SK-N-SH (cell line): ENCODE data around the gene ANXA8. TPM values are rescaled to one million over a fixed set of nuclear protein-coding genes. Genes with fewer than 3 reads are reported as not detected.

Experiments
- CTCF ChIA-PET: fragments of 300-600, 350-600 bp; formaldehyde crosslinking; extraction: SDS; loops from one replicate; lab custom pipeline; 2021; lab: Yijun Ruan, JAX
- POLR2A ChIA-PET: fragments of 350-600 bp; sonication (Branson Sonifier 250); formaldehyde crosslinking; extraction: SDS; loops from one replicate; lab custom pipeline; 2020; ENCODE audit warnings: antibody characterized with exemption, inconsistent platforms; lab: Yijun Ruan, JAX
- DNase-seq: peaks from one replicate; pipeline ENCODE4 v3.0.0; 2012
- H2AFZ ChIP-seq: fragments of 200-600 bp; sonication (generic); 2 replicates; pipeline ENCODE4 v1.8.1; 2016; ENCODE audit warnings: antibody characterized with exemption, mild to moderate bottlenecking, low read depth
- H3F3A ChIP-seq: fragments of 200-600 bp; sonication (generic); replicated peaks from 2 replicates; pipeline ENCODE3; 2016; ENCODE audit warnings: antibody characterized with exemption, mild to moderate bottlenecking; ENCODE audit not compliant: insufficient read depth
- H3K27ac ChIP-seq, 2 experiments: fragments of 200-500 bp in 1 of 2; fragments of 200-600 bp in 1 of 2; sonication (Bioruptor generic) in 1 of 2; sonication (generic), shearing (Covaris generic) in 1 of 2; 2 replicates each; pipeline versions ENCODE4 v1.5.1 to v1.6.1; 2014 to 2016; ENCODE audit warnings: low read depth in 2 of 2, inconsistent platforms in 1 of 2, low read length in 1 of 2, mild to moderate bottlenecking in 1 of 2, mixed read lengths in 1 of 2
- H3K27me3 ChIP-seq: fragments of 200-600 bp; sonication (generic), shearing (Covaris generic); 2 replicates; pipeline ENCODE4 v1.6.1; 2016; ENCODE audit warnings: mixed run types; ENCODE audit not compliant: insufficient read depth
- H3K36me3 ChIP-seq, 2 experiments: fragments of 200-500 bp in 1 of 2; fragments of 200-600 bp in 1 of 2; sonication (Bioruptor generic) in 1 of 2; sonication (generic) in 1 of 2; replicated peaks in 1 of 2; 2 replicates each; pipeline versions ENCODE3 to v1.5.1; 2014 to 2016; ENCODE audit warnings: low read length in 1 of 2, mild to moderate bottlenecking in 1 of 2; ENCODE audit not compliant: insufficient read depth in 2 of 2, control insufficient read depth in 1 of 2
- H3K4me1 ChIP-seq, 2 experiments: fragments of 200-500 bp in 1 of 2; fragments of 200-600 bp in 1 of 2; sonication (Bioruptor generic) in 1 of 2; sonication (generic), shearing (Covaris generic) in 1 of 2; 2 replicates each; pipeline versions ENCODE4 v1.5.1 to v1.6.1; 2014 to 2016; ENCODE audit warnings: low read depth in 1 of 2, low read length in 1 of 2, mixed run types in 1 of 2; ENCODE audit not compliant: insufficient read depth in 2 of 2, control insufficient read depth in 1 of 2
- H3K4me2 ChIP-seq: fragments of 200-600 bp; sonication (generic), shearing (Covaris generic); 2 replicates; pipeline ENCODE4 v1.6.1; 2017; ENCODE audit warnings: mixed run types
- H3K4me3 ChIP-seq, 2 experiments: fragments of 200-500 bp in 1 of 2; fragments of 200-600 bp in 1 of 2; sonication (Bioruptor generic) in 1 of 2; sonication (generic), shearing (Covaris generic) in 1 of 2; 2 replicates each; pipeline versions ENCODE4 v1.5.1 to v1.8.1; 2014 to 2016; ENCODE audit warnings: low read depth in 2 of 2, inconsistent platforms in 1 of 2, low read length in 1 of 2, mild to moderate bottlenecking in 1 of 2, mixed read lengths in 1 of 2, moderate library complexity in 1 of 2
- H3K79me2 ChIP-seq: fragments of 200-600 bp; sonication (generic); 2 replicates; pipeline ENCODE4 v1.8.1; 2017; ENCODE audit warnings: mild to moderate bottlenecking; ENCODE audit not compliant: insufficient read depth
- H3K9ac ChIP-seq: fragments of 200-600 bp; sonication (generic); 2 replicates; pipeline ENCODE4 v1.6.1; 2017; ENCODE audit warnings: mixed run types
- H3K9me2 ChIP-seq: fragments of 200-600 bp; sonication (generic); 2 replicates; pipeline ENCODE4 v1.6.1; 2017; ENCODE audit warnings: mixed run types
- H3K9me3 ChIP-seq: fragments of 200-600 bp; sonication (generic); 2 replicates; pipeline ENCODE4 v1.6.1; 2017; ENCODE audit warnings: mixed run types, mild to moderate bottlenecking, moderate library complexity
- H4K20me1 ChIP-seq: fragments of 200-600 bp; sonication (generic); 2 replicates; pipeline ENCODE4 v1.6.1; 2017; ENCODE audit warnings: mild to moderate bottlenecking, mixed run types; ENCODE audit not compliant: insufficient read depth
- ELF1 ChIP-seq: IDR thresholded peaks from 2 replicates; pipeline ENCODE4 v1.4.0; 2012
- EZH2phosphoT487 ChIP-seq: fragments of 200-600 bp; sonication (generic); IDR thresholded peaks from 2 replicates; pipeline ENCODE4 v1.6.1; 2017; ENCODE audit warnings: low read depth, mixed run types, mild to moderate bottlenecking, antibody characterized with exemption, moderate library complexity, borderline replicate concordance
- FOSL2 ChIP-seq: IDR thresholded peaks from 2 replicates; pipeline ENCODE4 v1.4.0; 2012; ENCODE audit warnings: low read depth, mild to moderate bottlenecking, moderate library complexity, borderline replicate concordance
- FOXJ3 ChIP-seq: sonication (generic); formaldehyde crosslinking; IDR thresholded peaks from 2 replicates; pipeline ENCODE4 v1.5.1; 2020; ENCODE audit warnings: mild to moderate bottlenecking, missing genetic modification reagents
- JUND ChIP-seq: IDR thresholded peaks from 2 replicates; pipeline ENCODE4 v1.4.0; 2012
- MEF2A ChIP-seq: IDR thresholded peaks from 2 replicates; pipeline ENCODE4 v1.4.0; 2012; ENCODE audit warnings: low read depth, borderline replicate concordance
- NFIC ChIP-seq: IDR thresholded peaks from 2 replicates; pipeline ENCODE4 v1.4.0; 2012; ENCODE audit warnings: borderline replicate concordance
- RAD21 ChIP-seq: IDR thresholded peaks from 2 replicates; pipeline ENCODE4 v1.6.1; 2012; ENCODE audit warnings: mild to moderate bottlenecking, low read length
- SIN3A ChIP-seq: IDR thresholded peaks from 2 replicates; pipeline ENCODE4 v1.6.1; 2012; ENCODE audit warnings: low read depth, mild to moderate bottlenecking, low read length, moderate library complexity, borderline replicate concordance
- TAF1 ChIP-seq: IDR thresholded peaks from 2 replicates; pipeline ENCODE4 v1.6.1; 2012; ENCODE audit warnings: low read depth, mild to moderate bottlenecking, low read length, moderate library complexity, borderline replicate concordance
- TCF12 ChIP-seq: IDR thresholded peaks from 2 replicates; pipeline ENCODE4 v1.4.0; 2012
- WGBS: methylation state at CpG from one replicate; pipeline ENCODE4 v1.1.6; 2017; ENCODE audit warnings: low lambda C conversion rate; 5-methylcytosine and 5-hydroxymethylcytosine counted together
- polyA plus RNA-seq, 3 experiments: library from polyadenylated mRNA; depleted of rRNA; stranded (reverse); fragments of >200 nt; gene quantifications; 2 replicates each; pipeline ENCODE4 v1.2.3, GENCODE V29; 2012
- TF ChIP-seq, protein P1 (sequence below): IDR thresholded peaks from 2 replicates; pipeline ENCODE4 v1.4.0; 2012; ENCODE audit warnings: low read depth, borderline replicate concordance
- TF ChIP-seq, protein P2 (sequence below): fragments of 200-600 bp; sonication (generic); IDR thresholded peaks from 2 replicates; pipeline ENCODE4 v1.6.1; 2017; ENCODE audit warnings: antibody characterized with exemption, mild to moderate bottlenecking, moderate library complexity
- TF ChIP-seq, protein P3 (sequence below): IDR thresholded peaks from 2 replicates; pipeline ENCODE4 v1.4.0; 2012; ENCODE audit warnings: low read depth, borderline replicate concordance
- TF ChIP-seq, protein P4 (sequence below): fragments of 150-350 bp; IDR thresholded peaks from 2 replicates; pipeline ENCODE4 v1.6.1; 2017; ENCODE audit warnings: antibody characterized with exemption, low read length, low read depth, borderline replicate concordance

The ANXA8 gene
- polyA plus RNA-seq, 1 of the 3 experiments (the other 2 are of a cell fraction): 0.15 TPM

DNA sequence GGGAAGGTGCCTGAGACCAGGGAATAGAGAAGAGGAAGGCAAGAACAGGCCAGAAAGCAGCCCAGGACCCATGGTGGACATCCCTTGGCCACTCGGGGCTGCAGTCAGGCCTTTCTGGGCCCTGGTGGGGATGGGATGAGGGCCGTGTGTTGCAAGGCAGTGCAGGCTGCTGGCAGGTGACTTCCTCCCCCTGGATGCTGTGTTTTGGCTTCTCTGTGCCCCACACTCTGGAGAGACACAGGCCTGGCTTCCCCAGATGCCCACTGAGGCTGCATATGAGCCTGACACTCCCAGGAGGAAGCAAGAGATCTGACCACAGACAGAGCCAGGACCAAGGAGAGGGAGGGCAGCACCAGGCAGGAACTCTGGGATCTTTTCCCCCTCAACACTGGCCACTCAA is 39.9 kb downstream of the ANXA8 start:
- no peak overlapping the region for H3K9ac ChIP-seq
- no peak overlapping the region for H3K4me3 ChIP-seq
- POLR2A ChIA-PET: no interaction called here
- no peaks in the 10 kb centered on the region for H3F3A ChIP-seq
- H3K27me3 ChIP-seq: no peaks in the 10 kb centered on the region
- no peaks in the 10 kb centered on the region for H3K9me2 ChIP-seq
- H3K79me2 ChIP-seq: no peaks in the 10 kb centered on the region
- H3K9me3 ChIP-seq: 0 out of 2 replicates have a peak, but pooled peaks cover 4% of the 10 kb centered on the region
- WGBS: 0% methylated on average over 1 of the region's 2 CpGs
- H2AFZ ChIP-seq: no peak overlapping the region
- H3K36me3 ChIP-seq: no peaks in the 10 kb centered on the region
- no peaks in the 10 kb centered on the region; a peak in 1 of 4 replicates for H3K4me1 ChIP-seq
- no peaks in the 10 kb centered on the region for H4K20me1 ChIP-seq
- DNase-seq: no peak
- H3K4me2 ChIP-seq: no peak overlapping the region
- no peak overlapping the region for H3K27ac ChIP-seq
- TF ChIP-seq TAF1: no peak
- TF ChIP-seq TCF12: no peak
- no peak for TF ChIP-seq RAD21
- TF ChIP-seq, protein P1, sequence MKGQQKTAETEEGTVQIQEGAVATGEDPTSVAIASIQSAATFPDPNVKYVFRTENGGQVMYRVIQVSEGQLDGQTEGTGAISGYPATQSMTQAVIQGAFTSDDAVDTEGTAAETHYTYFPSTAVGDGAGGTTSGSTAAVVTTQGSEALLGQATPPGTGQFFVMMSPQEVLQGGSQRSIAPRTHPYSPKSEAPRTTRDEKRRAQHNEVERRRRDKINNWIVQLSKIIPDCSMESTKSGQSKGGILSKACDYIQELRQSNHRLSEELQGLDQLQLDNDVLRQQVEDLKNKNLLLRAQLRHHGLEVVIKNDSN: no peak
- TF ChIP-seq, protein P2, sequence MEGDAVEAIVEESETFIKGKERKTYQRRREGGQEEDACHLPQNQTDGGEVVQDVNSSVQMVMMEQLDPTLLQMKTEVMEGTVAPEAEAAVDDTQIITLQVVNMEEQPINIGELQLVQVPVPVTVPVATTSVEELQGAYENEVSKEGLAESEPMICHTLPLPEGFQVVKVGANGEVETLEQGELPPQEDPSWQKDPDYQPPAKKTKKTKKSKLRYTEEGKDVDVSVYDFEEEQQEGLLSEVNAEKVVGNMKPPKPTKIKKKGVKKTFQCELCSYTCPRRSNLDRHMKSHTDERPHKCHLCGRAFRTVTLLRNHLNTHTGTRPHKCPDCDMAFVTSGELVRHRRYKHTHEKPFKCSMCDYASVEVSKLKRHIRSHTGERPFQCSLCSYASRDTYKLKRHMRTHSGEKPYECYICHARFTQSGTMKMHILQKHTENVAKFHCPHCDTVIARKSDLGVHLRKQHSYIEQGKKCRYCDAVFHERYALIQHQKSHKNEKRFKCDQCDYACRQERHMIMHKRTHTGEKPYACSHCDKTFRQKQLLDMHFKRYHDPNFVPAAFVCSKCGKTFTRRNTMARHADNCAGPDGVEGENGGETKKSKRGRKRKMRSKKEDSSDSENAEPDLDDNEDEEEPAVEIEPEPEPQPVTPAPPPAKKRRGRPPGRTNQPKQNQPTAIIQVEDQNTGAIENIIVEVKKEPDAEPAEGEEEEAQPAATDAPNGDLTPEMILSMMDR: no peak
- TF ChIP-seq MEF2A: no peak
- TF ChIP-seq SIN3A: no peak
- TF ChIP-seq FOSL2: no peak
- no peak for TF ChIP-seq EZH2phosphoT487
- CTCF ChIA-PET: no interaction called here

DNA sequence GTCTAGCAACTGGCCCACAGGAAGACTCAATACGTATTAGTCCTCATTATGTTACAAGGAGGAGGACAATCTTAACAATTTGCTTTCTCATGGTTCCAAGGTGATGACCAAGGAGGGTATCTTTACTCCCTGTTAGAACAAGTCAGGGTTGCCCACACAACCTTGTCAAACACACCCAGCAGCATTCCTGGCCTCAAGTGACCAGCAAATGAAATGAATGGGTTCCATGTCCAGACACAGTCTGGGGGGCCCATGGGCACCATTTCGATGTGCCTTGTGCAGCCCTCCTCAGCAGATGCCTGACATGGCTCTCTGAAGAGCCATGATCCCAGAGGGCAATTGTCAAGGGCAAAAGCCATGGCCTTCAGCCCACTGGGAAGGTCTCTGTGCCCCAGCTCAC is 40.8 kb downstream of the ANXA8 start:
- no peaks in the 10 kb centered on the region for H4K20me1 ChIP-seq
- no peak for DNase-seq
- TF ChIP-seq NFIC (no peak), FOXJ3 (no peak), JUND (no peak), ELF1 (no peak)
- TF ChIP-seq, protein P3, sequence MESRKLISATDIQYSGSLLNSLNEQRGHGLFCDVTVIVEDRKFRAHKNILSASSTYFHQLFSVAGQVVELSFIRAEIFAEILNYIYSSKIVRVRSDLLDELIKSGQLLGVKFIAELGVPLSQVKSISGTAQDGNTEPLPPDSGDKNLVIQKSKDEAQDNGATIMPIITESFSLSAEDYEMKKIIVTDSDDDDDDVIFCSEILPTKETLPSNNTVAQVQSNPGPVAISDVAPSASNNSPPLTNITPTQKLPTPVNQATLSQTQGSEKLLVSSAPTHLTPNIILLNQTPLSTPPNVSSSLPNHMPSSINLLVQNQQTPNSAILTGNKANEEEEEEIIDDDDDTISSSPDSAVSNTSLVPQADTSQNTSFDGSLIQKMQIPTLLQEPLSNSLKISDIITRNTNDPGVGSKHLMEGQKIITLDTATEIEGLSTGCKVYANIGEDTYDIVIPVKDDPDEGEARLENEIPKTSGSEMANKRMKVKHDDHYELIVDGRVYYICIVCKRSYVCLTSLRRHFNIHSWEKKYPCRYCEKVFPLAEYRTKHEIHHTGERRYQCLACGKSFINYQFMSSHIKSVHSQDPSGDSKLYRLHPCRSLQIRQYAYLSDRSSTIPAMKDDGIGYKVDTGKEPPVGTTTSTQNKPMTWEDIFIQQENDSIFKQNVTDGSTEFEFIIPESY: no peak
- TF ChIP-seq, protein P4, sequence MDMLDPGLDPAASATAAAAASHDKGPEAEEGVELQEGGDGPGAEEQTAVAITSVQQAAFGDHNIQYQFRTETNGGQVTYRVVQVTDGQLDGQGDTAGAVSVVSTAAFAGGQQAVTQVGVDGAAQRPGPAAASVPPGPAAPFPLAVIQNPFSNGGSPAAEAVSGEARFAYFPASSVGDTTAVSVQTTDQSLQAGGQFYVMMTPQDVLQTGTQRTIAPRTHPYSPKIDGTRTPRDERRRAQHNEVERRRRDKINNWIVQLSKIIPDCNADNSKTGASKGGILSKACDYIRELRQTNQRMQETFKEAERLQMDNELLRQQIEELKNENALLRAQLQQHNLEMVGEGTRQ: no peak
- TF ChIP-seq, all 33 proteins: peak for 0
- H3K4me3 ChIP-seq: no peak overlapping the region
- H3F3A ChIP-seq: no peaks in the 10 kb centered on the region
- no peaks in the 10 kb centered on the region for H3K36me3 ChIP-seq
- ChIA-PET POLR2A (no interaction called here), CTCF (no interaction called here)
- H3K9ac ChIP-seq: no peak overlapping the region
- 38% methylated on average over 1 of the region's 2 CpGs for WGBS
- H3K9me3 ChIP-seq: 0 out of 2 replicates have a peak, but pooled peaks cover 4% of the 10 kb centered on the region
- no peaks in the 10 kb centered on the region for H3K27me3 ChIP-seq
- H3K4me2 ChIP-seq: no peak overlapping the region
- H2AFZ ChIP-seq: no peak overlapping the region
- H3K27ac ChIP-seq: no peak overlapping the region
- H3K79me2 ChIP-seq: no peaks in the 10 kb centered on the region
- H3K9me2 ChIP-seq: no peaks in the 10 kb centered on the region
- no peaks in the 10 kb centered on the region for H3K4me1 ChIP-seq
